ENCODE results near the gene MEA1.
A peak's percentile ranks its signal among the peaks of the same experiment; 100 is the strongest.
"Not testable (repeated sequence)": the region's sequence is repeated elsewhere in the genome, so short reads cannot be mapped to it uniquely, and the experiment has no call there.

MEA1 gene

DNA sequence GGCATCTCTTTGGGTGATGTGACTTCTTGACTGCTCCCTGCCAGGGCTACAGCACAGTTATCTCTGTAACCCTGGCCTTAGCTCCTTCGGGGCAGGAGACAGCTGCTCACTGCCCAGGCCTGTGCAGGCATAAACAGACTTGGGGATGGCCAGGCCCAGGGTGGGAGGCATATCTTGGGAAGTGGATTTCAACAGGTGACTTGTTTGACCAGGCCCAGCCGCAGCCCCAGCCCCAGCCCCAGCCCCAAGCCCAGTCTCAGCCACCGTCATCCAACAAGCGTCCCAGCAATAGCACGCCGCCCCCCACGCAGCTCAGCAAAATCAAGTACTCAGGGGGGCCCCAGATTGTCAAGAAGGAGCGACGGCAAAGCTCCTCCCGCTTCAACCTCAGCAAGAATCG, 7.5 kb downstream of the MEA1 start:
- DNase-seq = no peak

DNA sequence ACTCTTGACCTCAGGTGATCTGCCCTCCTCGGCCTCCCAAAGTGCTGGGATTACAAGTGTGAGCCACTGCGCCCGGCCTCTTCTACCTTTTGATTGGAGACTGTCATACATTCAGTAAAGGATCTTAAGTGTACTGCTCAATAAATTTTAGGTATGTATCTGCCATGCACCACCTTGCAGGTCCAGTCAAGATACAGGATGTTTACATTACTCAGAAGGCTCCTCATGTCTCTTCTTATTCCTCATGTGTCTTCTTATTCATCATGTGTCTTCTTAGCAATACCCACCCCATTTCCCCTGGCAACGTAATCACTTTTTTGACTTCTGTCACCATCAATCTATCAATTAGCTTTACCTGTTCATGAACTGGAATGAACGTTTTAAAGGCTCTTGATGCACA, 7.9 kb downstream of the MEA1 start:
- no peak for DNase-seq

DNA sequence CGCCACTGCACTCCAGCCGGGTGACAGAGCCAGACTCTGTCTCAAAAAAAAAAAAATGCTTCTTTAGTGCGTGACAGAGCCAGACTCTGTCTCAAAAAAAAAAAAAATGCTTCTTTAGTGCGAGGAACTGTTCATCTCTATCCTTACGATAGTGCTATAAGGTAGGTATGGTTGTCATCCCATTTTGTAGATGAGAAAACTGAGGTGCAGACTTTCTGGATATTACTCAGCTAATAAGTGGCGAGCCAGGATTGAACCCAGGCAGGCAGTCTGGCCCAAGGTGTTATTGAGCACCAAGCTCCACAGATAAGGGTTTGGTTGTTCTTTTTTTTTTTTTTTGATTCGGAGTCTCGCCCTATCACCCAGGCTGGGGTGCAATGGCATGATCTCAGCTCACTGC, 11.9 kb downstream of the MEA1 start:
- no peak for DNase-seq

DNA sequence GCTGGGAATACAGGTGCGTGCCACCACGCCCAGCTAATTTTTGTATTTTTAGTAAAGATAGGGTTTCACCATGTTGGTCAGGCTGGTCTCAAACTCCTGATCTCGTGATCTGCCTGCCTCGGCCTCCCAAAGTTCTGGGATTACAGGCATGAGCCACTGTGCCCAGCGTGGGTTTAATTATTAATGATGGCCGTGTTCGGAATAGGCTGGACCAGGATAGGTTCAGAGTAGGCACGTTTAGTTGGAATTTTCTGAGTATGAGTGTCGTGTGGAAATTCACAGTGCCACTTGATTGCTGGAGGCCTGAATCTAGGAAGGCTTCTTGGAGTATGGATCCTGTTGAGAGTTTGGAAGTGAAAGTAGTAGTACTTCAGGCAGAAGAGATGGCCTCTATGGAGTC, 15.5 kb downstream of the MEA1 start:
- DNase-seq = not testable (repeated sequence)

DNA sequence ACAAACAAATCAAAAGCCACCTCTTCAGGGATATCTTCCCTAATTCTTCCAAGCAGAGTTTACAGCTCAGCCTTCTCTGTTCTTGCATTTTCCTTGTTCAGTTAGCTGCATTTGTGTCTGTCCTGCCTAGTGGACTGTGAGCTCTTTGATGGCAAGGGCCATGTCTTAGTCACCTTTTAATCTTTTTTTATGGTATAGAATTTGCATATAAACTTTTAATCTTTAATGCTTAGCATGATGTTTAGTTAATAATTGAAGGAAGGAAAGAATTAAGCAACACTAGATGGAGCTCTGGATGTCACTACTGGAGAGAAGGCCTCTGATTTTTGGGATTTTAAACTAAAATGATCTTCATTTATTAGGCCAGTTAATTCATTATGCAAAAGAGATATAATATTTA, 17.2 kb downstream of the MEA1 start:
- no peak for DNase-seq

DNA sequence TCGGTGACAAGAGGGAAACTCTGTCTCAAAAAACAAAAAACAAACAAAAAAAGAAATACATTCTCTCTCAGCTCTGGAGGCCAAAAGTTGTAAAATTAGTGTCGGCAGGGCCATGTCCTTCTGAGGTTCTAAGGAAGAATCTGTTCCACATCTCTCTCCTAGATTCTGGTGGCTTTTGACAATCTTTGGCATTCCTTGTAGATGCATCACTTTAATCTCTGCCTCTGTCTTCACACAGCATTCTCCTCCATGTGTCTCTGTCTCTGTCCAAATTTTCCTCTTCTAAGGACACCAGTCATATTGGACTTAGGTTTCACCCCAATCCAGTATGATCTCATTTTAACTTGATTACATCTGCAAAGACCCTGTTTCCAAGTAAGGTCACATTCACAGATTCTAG, 20.3 kb downstream of the MEA1 start:
- DNase-seq = no peak

DNA sequence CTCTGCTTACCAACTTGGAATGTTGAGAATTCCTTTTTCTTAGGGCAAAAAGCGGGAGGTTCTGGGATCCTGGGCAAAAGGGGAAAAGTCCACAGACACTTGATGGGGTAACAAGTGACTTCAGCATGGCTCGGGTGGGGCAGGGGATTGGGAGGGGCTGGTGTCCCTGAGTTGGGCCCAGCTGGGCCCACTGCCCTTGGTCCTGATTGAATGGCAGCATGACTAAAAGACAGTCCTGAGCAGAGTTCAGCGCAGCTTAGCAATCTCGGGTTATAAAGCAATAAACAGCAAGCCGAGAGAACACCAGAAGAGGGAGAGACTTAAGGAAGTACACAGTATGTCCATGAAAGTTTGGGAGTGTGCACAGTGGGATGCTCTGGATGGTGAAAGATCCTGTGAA, 23.8 kb downstream of the MEA1 start:
- no peak for DNase-seq

DNA sequence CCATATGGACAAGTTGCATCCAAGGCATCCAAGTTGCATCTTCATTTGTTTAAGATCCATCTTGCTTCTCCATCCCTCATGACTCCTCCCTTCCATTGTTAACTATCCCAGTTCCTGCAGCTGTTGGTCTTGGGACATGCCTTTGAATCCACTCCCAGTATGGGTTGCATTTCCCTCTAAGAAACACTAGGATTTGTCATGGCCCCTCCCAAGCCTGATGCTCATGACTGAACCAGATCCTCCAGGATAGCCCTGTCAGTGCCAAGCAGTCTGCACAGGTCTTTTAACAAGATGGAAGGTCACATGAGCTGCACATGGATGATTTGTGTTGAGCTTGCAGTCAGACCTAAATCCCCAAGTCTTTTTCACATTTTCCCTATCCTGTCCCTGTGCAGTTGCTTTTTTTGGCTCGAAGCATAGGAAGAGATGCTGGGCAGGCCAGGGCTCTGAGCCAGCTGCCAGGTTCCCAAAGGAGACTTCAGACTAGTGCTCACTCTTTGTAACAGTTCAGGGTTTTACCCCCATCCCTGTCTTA, 25.2 kb downstream of the MEA1 start:
- no peak for DNase-seq

DNA sequence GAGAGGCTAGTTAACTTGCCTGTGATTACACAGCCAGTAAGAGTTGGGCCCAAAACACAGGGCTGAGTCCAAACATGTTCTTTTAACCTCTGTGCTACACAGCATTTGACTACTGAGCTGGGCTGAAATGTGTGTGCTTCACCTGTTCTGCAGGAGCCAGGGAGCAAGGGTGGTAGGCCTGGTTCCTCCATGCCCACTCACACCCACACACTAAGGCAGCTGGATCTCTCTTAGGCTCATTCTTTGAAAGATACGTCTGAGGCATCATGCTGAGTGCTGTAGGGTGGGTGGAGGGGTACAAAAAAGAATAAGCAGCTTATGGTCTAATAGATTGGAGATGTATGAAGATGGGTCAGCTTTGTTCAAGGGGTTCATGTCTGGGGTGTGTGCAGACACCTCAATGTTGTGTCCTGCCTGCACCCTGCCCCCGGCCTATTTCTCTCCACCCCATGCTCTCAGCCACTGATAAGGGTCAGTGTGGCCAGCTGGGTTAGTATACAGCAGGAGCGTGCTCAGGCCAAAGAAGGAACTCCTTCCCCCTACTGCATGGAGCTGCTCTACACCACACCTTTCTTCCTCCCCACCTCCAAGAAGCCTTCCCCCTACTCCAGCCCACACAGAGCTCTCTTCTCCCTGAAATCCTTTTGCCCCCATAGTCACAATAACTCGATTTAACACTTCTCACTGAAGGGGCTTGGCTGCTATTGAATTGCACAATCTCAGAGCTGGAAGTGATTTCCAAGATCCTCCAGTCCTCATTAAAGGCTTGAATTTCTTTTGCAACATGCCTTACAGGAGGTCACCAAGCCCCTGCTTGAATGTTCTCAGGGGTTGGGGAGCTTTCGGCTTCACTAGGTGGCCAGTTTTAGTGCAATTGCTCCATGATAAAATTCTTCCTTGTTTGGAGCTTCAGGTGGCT, 26.0 kb downstream of the MEA1 start:
- DNase-seq = no peak

DNA sequence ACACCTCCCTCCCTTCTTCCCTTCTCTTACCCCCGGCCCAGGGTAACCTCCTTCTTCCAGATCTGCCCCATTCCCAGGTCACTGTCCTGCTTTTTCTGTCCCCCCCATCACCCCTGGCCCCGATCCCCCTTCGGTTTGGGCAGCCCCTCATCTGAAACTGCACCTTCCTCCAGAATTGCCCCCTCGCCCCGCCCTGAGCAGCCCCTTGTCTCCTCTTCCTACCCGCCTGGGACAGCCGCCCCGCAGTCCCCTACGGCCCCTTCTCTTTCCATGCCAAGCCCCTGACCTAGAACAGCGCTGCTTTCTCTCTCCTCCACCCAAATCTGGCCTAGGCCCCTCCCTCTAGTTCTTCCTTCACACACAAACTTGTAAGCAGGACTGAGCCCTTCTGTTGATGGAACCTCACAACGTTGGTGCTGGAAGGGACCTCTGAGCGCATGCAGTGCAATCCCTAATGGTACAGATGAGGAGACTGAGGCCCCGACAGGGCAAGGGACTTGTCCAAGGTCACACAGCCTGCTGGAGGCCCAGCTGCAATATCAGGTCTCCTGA, 28.7 kb downstream of the MEA1 start:
- peak; percentile 17 to 48 for DNase-seq

DNA sequence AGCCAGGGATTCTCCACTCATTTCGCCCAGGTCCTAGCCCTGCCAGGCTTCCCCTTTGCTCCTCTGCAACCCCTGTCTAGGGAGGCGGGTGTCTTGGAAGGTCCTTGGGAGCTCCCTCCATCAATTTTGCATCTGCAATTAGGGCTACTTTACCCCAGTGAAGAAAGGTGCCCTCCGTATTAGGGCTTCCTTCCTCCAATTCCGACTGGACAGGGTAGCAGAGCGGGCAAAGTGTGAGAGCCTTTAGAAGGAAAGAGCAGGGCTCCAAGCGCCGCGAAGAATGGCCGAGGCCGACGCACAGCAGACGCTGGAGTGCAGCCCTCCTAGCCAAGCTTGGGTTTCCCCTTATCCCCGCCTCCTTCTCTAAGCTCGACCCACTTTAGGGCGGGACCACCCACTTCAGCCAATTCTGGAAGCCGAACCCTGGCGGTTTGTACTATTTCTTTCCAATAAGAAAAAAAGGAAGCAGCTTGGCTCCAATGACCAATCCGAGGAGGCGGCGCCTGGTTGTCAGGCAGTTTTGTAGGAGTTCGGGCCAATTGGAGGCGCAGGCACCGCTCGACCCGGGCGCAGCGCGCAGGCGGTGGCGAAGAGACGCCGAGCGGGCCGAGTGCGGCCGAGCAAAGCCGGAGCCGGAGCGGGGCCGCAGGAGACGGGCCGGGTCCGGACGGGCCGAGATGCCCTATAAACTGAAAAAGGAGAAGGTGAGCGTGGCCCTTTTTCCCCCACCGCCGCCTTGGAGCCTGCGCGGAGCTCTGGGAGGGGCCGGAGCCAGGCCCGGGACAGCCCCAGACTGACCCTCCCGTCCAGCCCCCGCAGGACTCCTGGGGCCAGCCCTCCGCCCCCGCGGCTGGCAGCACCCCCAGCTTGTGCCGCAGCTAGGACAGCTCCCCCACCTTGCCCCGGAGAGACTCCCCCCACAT, 29.5 kb downstream of the MEA1 start, which contains the start of gene PPP2R5D:
PPP2R5D (plus strand) TSS at position 570 of the 923 bp plus-strand sequence; CDS start at position 678, 108 bp downstream.
- DNase-seq = peak; percentile 99 to 100

DNA sequence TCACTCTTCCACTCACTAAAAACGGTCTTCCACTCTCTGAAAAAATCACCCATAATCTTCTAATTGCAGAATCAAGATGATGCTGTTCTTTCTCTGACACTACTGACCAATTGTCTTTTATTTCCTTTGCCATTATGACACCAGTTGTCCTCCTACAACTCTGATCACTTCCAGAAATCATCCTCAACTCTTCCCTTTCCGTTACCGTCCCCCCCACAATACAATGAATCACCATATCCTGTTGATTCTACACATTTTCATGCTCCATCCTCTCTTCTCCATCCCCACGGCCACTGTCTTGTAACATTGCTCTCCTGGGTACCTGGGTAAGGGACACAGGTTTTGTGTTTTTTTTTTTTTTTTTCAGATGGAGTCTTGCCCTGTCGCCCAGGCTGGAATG, 31.9 kb downstream of the MEA1 start:
- DNase-seq = no peak

DNA sequence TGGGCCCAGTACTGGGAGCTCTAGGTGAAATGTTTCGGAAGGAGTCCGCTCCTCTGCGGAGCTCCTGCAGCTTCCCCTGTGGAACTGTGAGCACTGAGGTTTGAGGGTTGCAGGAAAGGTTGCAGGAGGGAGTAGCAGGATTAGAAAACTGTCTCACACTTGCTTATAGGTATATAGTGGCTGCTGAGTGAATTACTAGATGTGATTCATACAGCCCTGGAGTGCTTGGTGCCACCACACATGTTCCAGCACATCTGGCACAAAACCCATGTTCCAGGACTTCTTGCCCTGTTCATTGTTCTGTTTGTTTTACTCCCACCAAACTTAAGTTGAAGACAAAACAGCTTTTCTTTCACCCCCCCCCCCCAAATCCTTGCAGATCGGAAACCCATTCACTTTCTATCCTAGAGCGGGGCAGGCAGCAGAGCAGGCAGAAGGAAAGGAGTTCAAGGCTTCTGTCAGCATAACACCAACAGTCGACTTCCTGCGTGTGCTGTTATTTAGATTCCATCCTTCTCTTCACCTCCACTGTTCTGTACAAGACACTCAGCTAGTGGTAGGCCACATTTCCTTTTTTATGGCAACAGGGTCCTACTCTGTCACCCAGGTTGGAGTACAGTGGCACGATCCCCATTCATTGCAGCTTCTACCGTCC, 34.1 kb downstream of the MEA1 start:
- peak; percentile 64 to 65 for DNase-seq

DNA sequence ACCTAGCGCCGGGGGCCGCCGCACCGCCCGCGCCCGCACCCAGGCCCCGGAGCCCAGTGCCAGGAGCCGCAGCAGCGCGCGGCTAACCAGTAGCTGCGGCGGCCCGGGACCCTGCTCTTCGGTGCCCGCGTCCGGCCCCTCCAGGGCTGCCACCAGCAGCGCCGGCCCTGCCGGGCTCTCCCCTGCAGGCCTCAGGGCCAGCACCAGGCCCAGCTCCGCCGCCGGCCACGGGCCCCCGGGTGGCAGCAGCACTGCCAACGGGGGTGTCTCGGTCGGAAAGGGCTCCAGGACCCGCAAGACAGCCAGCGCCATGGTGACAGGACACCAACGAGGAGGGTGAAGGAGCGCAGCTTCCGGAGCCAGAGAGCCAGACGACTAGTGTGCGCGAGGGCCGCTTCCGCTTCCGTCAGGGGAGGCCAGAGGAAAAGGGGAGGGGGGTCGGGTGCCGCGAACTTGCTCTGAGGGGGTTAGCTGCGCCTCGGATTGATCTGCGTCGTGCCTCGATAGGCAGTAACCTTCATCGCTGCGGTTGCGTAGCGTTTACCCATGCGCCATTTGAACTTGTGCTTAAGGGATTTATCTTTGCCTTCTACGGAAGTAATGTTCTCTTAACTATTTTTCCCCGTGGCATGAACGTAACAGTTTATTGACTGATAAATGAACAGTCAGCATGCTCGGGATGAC, 34.8 kb downstream of the MEA1 start, which contains the start of gene PEX6:
PEX6 (minus strand) TSS at position 343 of the 684 bp plus-strand sequence; CDS start at position 312, 31 bp downstream.
- DNase-seq = peak; percentile 94

DNA sequence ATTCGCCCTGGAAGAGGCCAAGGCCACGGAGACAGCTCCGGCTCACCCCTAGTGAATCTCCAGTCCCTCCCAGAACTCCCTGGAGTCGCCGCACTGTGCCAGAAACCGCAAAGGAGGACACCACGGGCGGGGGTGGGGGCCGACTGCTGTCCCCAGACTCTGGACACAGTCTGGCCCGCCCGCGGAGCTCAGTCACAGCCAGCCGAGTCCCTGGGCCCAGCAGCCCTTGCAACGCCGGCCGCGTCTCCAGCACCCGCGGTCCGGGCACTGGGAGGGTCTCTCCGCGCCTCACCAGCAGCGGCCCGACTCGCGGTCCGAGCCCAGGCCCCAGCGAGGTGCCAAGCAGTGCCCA, 35.3 kb downstream of the MEA1 start:
- no peak for DNase-seq

DNA sequence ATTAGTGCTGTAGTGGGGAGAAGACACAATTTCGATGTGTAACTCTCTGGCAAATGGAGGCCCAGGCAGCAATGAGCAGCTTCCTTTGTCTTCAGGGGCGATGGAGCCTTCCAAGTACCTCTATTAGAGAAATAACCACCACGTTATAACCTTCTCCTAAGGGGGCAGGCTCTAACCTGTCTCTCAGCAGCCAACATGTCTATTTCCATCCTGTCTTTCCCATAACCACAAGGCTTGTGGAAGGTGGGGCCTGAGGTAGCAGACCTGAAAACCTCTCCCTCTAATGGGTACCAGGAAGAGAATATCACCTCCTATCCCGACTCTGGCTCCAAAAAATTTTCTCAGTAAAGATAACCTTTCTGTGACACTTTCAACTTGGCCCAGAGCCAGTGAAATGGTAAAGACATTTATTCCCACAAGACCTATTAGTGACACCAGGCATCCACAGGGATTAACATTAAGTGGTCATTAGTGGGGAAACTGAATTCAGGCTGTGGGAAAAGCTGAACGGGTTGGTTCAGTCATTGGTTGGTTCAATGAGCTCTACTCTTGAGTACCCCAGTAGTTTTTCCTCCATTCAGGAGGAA, 38.7 kb downstream of the MEA1 start:
- no peak for DNase-seq

DNA sequence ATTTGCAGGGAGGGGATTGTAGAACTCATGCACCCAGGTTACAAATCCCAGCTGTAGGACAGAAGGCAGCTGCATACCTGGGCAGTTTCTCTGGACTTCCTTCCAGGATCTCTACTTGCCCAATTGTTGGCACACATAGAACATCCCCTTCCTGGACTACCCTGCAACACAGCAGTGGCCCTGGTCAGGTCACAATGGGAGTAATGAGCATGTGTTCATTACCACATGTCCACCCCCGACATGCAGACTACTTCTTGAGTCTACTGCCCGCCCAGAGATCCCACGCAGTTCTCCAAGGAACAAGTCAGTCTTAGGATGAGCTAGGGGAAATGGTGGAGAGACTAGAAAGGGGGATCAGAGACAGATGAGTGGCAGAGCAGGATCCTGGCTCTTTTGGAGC, 39.8 kb downstream of the MEA1 start:
- DNase-seq = no peak

DNA sequence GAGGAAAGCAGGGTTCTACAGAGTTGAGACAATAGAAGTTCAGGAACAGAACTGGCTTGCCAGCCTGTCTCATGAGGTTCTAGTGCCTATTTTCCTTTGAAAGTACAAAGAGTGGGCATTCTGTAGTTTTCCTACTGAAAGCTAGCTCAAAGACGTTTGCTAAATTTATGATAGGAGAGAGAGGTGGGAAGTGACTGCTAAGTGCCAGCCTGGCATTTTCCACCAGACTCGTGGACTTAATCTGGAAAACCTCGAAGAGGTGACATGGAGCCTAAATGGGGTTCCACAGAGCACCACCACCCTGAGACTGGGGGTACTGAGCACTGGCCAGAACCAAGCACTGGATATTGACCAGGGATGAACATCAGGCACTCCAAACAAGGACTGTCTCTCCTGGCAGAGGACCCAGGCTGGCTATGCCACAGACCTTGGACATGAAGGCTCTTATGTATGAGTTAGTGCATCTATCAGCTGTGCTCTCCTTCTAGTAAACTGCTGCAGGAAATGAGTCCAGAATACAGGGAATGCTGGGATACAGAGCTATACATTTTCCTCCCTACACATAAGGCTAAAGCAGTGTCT, 41.9 kb downstream of the MEA1 start:
- DNase-seq = no peak

DNA sequence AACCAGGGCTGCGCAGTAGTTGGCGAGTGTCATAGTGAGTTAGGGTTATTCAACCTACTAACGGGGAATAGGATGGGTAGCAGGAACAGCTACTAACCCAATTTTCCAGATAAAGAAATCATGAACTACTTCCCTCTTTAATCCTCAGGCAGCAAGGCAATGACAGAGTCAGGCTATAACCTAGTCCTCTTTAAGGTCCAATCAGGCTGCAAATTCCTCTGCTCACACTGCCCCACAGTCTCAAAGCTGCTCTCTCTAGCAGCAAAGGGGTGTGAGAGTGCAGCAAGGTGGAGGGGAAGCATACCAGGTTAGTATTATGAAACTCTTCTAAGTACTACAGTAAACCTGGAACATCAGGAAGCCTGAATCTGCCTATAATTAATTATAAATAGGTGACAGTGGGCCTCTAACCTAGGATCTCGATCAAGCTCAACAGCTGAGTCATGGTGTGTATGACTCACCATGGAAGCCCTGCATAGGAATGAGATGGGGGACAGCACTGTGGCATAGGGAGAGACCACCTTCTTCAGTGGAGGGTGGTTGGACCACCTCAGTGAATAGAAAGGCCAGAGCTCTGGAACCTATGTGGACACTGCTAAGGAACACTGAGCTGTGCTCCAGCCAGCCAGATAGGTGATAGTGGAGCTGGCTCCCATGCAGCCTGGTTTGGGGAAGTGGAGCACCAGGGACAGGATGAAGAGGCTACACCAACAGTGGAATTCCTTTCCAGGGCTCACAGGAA, 42.7 kb downstream of the MEA1 start:
- DNase-seq = peak; percentile 33 to 41

DNA sequence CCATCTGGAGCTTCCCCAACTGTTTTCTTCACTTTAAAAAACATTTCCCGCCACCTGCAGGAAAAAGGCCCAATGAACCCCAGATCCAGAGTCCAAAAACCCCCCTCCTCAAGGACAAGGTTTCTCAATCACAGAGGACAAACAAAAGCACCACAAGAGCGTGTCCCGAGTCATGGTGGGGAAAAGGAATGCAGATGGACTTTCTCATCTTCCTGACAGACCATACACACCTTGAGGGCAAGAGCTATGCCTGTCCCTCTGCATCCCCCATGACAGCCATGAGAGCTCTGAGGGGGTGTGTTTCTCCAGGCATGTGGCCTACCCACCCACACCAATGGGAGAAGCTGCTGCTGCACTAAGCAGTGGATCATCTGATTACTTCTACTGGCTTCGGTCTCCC, 43.8 kb downstream of the MEA1 start:
- no peak for DNase-seq

Data from Kasumi-1 (cell line).